ENCODE data around the gene MCAM. TPM values are rescaled to one million over a fixed set of nuclear protein-coding genes. Genes with fewer than 3 reads are reported as not detected.

MCAM gene
- total RNA-seq, 2 donors from 2014 or later = 25.6 to 54.0 TPM

DNA sequence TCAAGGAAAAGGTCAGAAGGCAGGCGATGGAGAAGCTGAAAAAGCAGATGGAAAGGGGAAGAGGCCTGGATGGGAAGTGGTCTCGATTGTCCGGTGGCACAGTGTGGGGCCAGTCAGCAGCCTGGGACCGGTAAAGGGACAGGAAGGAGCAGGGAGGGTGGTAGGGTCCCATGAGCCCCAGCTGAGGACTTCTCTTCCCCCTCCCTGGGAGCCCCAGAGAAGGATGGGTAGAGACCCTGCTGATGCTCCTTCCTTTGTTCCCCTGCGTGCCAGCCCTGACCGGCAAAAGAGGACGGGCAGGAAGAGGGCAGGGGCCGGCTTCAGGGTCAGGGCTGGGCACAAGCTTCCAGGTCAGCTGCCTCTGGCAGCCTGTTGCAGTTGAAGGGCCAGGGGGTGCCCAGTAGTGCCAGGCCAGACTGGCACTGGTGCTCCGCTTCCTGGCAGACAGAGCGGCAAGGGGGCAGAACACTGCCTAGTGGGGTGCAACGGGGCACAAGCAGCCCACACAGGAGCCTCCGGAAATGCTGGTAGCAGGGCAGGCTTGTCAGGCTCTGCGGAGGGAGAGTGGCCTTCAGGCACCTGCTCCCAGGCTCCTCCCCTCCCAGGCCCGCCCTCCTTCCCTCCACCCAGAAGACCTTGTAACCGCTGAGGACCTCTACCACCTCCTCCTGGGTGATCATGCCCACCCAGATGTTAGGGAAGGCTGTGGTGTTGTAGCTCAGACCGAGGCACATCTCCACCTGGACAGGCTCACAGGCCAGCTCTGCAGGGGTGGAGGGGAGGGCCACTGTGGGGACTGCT lies 24.5 kb upstream of the MCAM start:
- Mint-ChIP-seq H3K27ac (no peak overlapping the region), H3K4me3 (peak overlapping the region; percentile 71), H3K36me3 (ENCODE audit: low read depth) (peaks cover 10% of the 10 kb centered on the region), H3K4me1 (peaks cover 13% of the 10 kb centered on the region), H3K27me3 (peaks cover 44% of the 10 kb centered on the region)
- H3K9me3 ChIP-seq (ENCODE audit: control insufficient read depth, low read length, poor library complexity, severe bottlenecking) = no peaks in the 10 kb centered on the region
- DNase-seq (no peak), ATAC-seq (no peak)

DNA sequence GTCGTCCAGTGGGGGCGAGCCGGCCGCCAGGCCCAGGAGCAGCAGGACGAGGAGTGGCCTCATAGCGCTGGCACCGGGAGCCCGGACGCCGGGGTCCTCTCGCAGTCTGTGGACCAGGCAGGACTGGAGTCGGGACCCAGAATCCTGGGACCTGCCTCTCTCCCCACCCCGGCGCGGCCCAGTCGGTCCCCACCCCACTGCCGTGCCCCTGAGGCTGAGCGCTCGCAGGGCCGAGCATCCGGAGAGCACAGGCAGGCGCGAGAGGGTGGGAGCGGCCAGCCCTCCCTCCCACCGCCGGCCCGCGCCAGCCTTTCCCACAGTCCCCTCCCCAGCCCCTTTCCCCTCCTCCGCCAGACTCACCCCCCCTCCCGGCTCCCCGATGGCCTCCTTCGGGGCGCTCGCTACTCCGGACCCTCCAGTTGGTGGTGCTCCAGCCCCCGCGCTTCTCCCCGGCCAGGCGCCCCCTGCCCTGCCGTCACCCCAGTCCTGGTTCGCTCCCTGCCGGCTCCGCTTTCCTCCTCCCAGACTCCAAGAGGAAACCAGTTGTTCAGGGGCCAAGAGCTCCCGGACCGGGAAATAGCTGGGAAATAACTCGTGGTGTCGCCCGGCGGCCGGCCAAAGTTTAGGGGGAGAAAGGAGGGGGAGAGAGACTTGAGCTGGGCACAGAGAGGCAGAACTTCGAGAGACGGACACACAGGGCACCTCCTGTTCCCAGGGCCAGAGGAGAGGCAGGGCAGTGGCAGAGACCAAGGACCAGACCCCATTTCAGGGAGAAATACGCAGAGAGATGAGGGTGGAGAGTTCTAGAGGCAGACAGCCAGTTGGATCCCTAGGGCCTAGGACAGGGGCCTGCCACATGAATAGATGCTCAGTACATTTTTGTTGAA lies 23.6 kb upstream of the MCAM start, which contains the start of gene C1QTNF5:
Gene C1QTNF5 (minus strand): TSS at position 549 of the 887 bp plus-strand sequence. CDS start 486 bp downstream, at position 63.
- Mint-ChIP-seq H3K4me1 (peaks cover 18% of the 10 kb centered on the region), H3K27me3 (peaks cover 44% of the 10 kb centered on the region), H3K27ac (no peak within 1 kb of the TSS), H3K4me3 (peak within 1 kb of the TSS; percentile 71), H3K36me3 (ENCODE audit: low read depth) (peaks cover 12% of the 10 kb centered on the region)
- no peak for ATAC-seq
- DNase-seq = no peak
- no peaks in the 10 kb centered on the region for H3K9me3 ChIP-seq (ENCODE audit: control insufficient read depth, low read length, poor library complexity, severe bottlenecking)

GRCh38 chr11:119339589-119340334 lies 22.8 kb upstream of the MCAM start:
- DNase-seq (peak in 1 of 3 donors; percentile 50), ATAC-seq (peak; percentile 15)
- peaks cover 44% of the 10 kb centered on the region for H3K27me3 Mint-ChIP-seq
- no peak overlapping the region for H3K27ac Mint-ChIP-seq
- H3K4me3 Mint-ChIP-seq = peak overlapping the region; percentile 83
- H3K9me3 ChIP-seq (ENCODE audit: control insufficient read depth, low read length, poor library complexity, severe bottlenecking) = no peaks in the 10 kb centered on the region
- peaks cover 22% of the 10 kb centered on the region for H3K4me1 Mint-ChIP-seq
- peaks cover 12% of the 10 kb centered on the region for H3K36me3 Mint-ChIP-seq (ENCODE audit: low read depth)

DNA sequence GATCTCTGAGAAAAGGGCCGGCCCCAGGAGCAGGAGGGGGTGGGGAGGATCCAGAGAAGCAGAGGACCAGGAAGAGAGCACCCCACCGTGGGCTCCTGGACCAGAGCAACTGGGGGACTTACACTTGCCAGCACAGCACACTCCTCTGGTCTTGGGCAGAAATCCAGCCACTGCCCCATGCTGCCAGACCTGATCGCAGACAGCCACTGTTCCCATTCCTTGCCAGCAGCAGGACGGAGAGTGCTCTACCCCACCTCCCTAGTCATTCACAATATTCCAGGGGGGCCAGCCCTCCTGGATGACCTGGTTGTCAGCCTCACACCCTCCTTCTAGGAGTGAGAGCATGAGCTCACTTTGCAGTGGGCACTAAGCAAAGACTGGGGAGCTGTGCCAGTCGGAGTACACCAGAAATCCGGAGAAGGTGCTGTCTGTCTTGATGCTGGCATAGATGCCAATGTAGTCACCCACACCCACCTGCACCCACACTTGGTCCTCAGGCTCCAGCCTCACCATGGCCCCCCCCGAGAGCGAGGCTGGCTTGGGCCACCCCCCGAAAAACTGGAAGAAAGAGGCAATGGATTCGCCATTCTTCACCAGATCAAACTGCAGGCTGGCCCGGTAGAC lies 22.1 kb upstream of the MCAM start:
- no peak for ATAC-seq
- H3K4me3 Mint-ChIP-seq = peak overlapping the region; percentile 83
- peaks cover 12% of the 10 kb centered on the region for H3K36me3 Mint-ChIP-seq (ENCODE audit: low read depth)
- peaks cover 38% of the 10 kb centered on the region for H3K27me3 Mint-ChIP-seq
- no peaks in the 10 kb centered on the region for H3K9me3 ChIP-seq (ENCODE audit: control insufficient read depth, low read length, poor library complexity, severe bottlenecking)
- no peak overlapping the region for H3K27ac Mint-ChIP-seq
- DNase-seq = no peak
- peaks cover 25% of the 10 kb centered on the region for H3K4me1 Mint-ChIP-seq

DNA sequence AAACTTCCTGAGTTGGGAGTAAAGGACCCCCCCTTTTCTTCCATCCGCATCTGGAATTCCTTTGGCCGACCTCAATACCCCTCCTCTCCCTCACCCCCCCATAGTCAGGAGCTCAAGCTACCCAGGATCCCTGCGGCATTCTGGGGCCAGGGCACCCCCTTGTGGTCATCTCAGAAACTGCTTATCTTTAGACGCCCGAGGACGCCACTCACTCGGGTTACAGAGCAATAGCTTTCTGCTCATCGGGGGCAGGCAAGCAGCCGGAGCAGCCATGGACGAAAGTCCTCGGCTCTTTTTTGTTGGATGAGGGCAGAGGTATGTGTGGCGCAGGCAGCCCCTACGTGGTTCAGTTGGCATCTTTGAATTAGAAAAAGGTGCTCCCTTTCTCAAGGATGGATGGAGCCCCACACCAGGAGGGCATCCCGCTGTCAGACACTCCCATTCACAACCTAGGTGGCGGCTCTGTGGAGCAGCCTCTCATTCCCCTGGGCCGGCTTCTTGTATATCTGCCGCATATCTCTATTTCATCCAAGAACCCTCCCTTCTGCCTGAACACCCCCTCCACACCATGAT lies 21.5 kb upstream of the MCAM start:
- peak; percentile 41 for ATAC-seq
- DNase-seq = peak; percentile 43 to 64 (median 50)
- no peak overlapping the region for H3K27ac Mint-ChIP-seq
- peaks cover 31% of the 10 kb centered on the region for H3K27me3 Mint-ChIP-seq
- H3K4me1 Mint-ChIP-seq = peaks cover 28% of the 10 kb centered on the region
- peaks cover 12% of the 10 kb centered on the region for H3K36me3 Mint-ChIP-seq (ENCODE audit: low read depth)
- H3K4me3 Mint-ChIP-seq = no peak overlapping the region
- no peaks in the 10 kb centered on the region for H3K9me3 ChIP-seq (ENCODE audit: control insufficient read depth, low read length, poor library complexity, severe bottlenecking)

DNA sequence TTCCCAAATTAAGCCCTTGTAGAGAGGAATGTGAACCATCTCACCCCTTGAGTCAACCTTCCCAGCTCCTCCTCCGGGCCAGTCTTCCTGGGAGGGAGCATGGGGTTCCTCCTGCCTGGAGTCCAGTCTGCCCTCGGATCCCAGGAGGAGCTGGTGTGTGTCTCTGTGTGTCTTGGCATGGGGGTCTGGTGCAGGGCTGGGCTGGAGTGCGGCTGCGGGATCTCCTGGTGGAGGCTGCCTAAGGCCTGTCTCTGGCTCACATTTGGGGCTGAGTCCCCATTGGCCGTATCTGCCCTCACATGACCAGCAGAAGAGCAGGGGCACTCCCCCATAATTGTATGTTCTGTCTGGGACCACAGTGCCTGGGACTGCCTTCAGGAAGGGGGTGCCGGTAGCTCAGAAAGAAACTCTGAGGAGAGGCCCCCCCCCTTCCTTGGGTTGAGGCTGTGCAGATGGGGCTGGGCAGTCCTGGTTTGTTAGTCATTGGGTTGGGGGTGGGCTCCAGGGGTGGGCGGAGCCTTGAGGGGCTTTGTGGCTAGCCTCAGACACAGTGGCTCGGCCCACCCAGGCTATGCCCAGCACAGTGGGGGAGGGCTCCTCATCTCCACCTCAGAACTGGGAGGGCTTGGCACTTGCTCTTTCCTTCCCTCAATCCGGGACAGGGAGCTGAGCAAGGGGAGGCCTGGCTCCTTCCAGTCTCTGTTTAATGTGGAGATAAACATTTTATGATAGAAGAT lies 20.8 kb upstream of the MCAM start:
- DNase-seq = no peak
- no peaks in the 10 kb centered on the region for H3K9me3 ChIP-seq (ENCODE audit: control insufficient read depth, low read length, poor library complexity, severe bottlenecking)
- peaks cover 31% of the 10 kb centered on the region for H3K4me1 Mint-ChIP-seq
- peaks cover 10% of the 10 kb centered on the region for H3K36me3 Mint-ChIP-seq (ENCODE audit: low read depth)
- H3K27me3 Mint-ChIP-seq = peaks cover 25% of the 10 kb centered on the region
- no peak overlapping the region for H3K4me3 Mint-ChIP-seq
- no peak overlapping the region for H3K27ac Mint-ChIP-seq
- ATAC-seq = no peak

- H3K9me3 ChIP-seq (ENCODE audit: control insufficient read depth, low read length, poor library complexity, severe bottlenecking) = no peaks in the 10 kb centered on the region
- peaks cover 10% of the 10 kb centered on the region for H3K36me3 Mint-ChIP-seq (ENCODE audit: low read depth)
- DNase-seq (no peak), ATAC-seq (no peak)
- no peak overlapping the region for H3K27ac Mint-ChIP-seq
- peaks cover 33% of the 10 kb centered on the region for H3K4me1 Mint-ChIP-seq
- peaks cover 22% of the 10 kb centered on the region for H3K27me3 Mint-ChIP-seq
- H3K4me3 Mint-ChIP-seq = peak overlapping the region; percentile 80
These were observed 20.0 kb upstream of the MCAM start for GRCh38 chr11:119336744-119337469.

DNA sequence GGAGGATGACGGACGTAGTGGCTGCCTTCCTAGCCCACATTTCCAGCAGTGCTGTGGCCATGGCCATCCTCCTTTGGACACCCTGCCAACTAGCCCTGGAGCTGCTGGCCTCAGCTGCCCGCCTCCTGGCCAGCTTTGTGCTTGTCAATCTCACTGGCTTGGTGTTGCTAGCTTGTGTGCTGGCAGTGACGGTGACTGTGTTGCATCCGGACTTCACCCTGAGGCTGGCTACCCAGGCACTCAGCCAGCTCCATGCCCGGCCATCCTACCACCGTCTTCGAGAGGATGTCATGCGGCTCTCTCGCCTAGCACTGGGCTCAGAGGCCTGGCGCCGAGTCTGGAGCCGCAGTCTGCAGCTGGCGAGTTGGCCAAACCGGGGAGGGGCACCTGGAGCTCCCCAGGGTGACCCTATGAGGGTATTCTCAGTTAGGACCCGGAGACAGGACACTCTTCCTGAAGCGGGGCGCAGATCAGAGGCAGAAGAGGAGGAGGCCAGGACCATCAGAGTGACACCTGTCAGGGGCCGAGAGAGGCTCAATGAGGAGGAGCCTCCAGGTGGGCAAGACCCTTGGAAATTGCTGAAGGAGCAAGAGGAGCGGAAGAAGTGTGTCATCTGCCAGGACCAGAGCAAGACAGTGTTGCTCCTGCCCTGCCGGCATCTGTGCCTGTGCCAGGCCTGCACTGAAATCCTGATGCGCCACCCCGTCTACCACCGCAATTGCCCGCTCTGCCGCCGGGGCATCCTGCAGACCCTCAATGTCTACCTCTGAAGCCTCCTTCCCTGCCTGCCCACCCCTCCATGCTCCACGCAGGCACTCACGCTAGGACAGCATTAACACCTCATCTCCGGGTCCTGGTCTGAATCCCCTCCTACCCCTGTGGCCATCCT lies 19.0 kb upstream of the MCAM start:
- no peaks in the 10 kb centered on the region for H3K9me3 ChIP-seq (ENCODE audit: control insufficient read depth, low read length, poor library complexity, severe bottlenecking)
- Mint-ChIP-seq H3K36me3 (ENCODE audit: low read depth) (peaks cover 7% of the 10 kb centered on the region), H3K4me3 (peak overlapping the region; percentile 96), H3K4me1 (peaks cover 26% of the 10 kb centered on the region), H3K27ac (no peak overlapping the region), H3K27me3 (peaks cover 15% of the 10 kb centered on the region)
- DNase-seq (no peak), ATAC-seq (no peak)

DNA sequence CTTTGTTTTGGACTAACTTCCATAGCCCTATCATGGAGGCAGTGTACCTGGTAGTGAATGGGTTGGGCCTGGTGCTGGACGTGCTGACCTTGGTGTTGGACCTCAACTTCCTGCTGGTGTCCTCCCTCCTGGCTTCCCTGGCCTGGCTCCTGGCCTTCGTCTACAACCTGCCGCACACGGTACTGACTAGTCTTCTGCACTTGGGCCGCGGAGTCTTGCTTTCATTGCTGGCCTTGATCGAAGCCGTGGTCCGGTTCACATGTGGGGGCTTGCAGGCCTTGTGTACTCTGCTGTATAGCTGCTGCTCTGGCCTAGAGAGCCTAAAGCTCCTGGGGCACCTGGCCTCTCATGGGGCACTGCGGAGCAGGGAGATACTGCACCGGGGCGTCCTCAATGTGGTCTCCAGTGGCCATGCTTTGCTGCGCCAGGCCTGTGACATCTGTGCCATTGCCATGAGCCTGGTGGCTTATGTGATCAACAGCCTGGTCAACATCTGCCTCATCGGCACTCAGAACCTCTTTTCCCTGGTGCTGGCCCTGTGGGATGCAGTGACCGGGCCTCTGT lies 18.2 kb upstream of the MCAM start:
- peaks cover 26% of the 10 kb centered on the region for H3K4me1 Mint-ChIP-seq
- ATAC-seq (no peak), DNase-seq (no peak)
- H3K9me3 ChIP-seq (ENCODE audit: control insufficient read depth, low read length, poor library complexity, severe bottlenecking) = no peaks in the 10 kb centered on the region
- peak overlapping the region; percentile 96 for H3K4me3 Mint-ChIP-seq
- peaks cover 7% of the 10 kb centered on the region for H3K36me3 Mint-ChIP-seq (ENCODE audit: low read depth)
- H3K27ac Mint-ChIP-seq = peak overlapping the region; percentile 93
- peaks cover 19% of the 10 kb centered on the region for H3K27me3 Mint-ChIP-seq

DNA sequence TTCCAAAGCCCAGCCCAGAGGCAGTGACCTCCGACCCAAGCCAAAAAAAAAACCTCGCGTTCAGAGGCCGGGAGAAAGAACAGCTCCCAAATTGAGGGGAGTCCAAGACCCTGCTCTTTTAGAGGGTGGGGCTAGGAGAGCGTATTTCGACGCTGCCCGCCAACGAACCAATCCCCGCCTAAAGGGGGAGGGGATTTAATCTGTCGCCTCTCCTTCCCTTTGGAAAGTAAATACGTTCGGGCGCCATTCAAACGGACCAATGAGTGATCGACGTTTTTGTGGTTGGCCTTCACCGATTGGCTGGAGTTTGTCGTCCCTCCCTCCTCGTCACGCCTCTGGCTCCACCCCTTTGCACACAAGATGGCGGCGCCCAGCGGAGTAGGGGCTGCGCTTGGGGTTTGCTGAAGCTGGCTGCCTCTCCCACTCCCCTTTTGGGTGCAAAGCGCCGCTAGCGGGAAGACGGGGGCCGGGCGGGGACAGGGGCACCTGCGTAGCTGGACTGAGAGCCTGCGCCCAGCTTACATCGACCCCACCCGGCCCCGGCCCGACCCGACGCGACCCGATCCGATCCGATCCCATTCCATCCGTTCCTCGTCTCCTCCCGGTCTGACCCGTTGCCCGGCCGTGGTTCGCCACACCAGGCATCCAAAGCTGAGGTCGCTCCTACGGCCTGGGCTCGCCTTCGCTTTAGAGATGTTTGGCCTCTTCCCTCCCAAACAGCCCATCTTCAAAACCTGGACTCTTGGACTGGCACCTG lies 17.4 kb upstream of the MCAM start, which contains the start of gene RNF26:
Gene RNF26 (plus strand): TSS at position 354 of the 757 bp plus-strand sequence. CDS start 596 bp downstream, outside the sequence.
- DNase-seq (peak; percentile 79 to 89 (median 84)), ATAC-seq (peak; percentile 96)
- Mint-ChIP-seq H3K4me3 (peak within 1 kb of the TSS; percentile 96), H3K27ac (peak within 1 kb of the TSS; percentile 93), H3K27me3 (peaks cover 22% of the 10 kb centered on the region), H3K36me3 (ENCODE audit: low read depth) (peaks cover 6% of the 10 kb centered on the region), H3K4me1 (peaks cover 24% of the 10 kb centered on the region)
- H3K9me3 ChIP-seq (ENCODE audit: control insufficient read depth, low read length, poor library complexity, severe bottlenecking) = no peaks in the 10 kb centered on the region
